ENCODE data around the gene PROCA1. TPM values are rescaled to one million over a fixed set of nuclear protein-coding genes. Genes with fewer than 3 reads are reported as not detected.

PROCA1 gene
- polyA plus RNA-seq, 3 donors = 0.31 to 8.9 (median 0.78) TPM

DNA sequence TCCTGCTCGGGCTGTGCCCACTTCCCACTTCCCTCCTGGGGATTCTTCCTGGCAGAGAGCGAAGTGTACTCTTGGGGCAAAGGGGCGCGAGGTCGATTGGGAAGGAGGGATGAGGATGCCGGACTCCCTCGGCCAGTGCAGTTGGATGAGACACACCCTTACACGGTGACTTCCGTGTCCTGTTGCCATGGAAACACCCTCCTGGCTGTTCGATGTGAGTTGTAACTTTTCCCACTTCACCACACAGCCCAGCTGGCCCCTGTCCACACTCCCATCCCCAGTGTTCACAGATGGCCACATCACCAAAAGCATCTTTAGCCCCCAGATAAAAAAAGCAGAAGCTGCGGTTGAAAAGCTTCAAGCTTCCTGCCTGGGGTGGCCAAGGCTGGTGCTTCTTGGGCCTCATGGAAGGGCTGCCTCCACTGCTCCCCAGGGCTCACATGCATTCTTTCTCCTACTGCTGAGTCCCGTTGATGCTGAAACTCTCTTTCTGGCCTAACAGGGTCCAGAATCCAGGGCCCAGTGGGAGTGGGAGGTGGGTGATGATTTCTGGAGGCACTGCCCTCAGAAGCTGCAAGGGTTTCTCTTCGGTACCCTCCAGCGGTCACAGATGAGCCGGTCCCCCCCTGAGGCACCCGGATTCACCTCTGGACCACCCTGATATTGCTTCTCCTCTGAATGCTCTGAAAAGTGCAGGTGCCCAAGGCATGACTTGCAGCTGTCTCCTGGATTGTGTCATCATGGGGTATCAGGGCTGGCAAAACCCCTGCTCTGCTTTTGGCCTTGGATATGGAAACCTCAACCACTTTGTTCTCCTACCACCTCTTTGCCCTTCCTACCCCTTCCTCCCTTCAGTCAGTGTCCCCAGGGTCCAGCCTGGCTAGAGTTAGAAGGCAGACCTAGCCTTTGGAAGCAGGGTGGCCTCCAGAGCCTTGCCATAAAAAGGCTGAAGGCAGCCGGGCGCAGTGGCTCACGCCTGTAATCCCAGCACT lies 30.0 kb upstream of the PROCA1 start:
- Histone ChIP-seq H3K4me2 (replicated peaks; ENCODE audit: extremely low read depth, low read length, poor library complexity, severe bottlenecking) (peak overlapping the region; percentile 38), H3K4me3 (replicated peaks in 1 of 3; ENCODE audit: low read depth in 2 of 3, low read length in 3 of 3) (peak overlapping the region in 1 of 3 experiments; percentile 30), H3K9me3 (replicated peaks in 1 of 2; ENCODE audit: control insufficient read depth in 1 of 2, insufficient read depth in 1 of 2, low read length in 2 of 2) (no peaks in the 10 kb centered on the region), H3K9ac (ENCODE audit: insufficient read depth, low read length, poor library complexity, severe bottlenecking) (no peak overlapping the region), H3K4me1 (ENCODE audit: control insufficient read depth in 1 of 2, insufficient read depth in 2 of 2, low read length in 2 of 2) (peaks cover 49 to 51% of the 10 kb centered on the region in 2 donors), H3K27me3 (ENCODE audit: control insufficient read depth in 2 of 2, insufficient read depth in 2 of 2, low read length in 2 of 2) (peaks cover 4 to 15% of the 10 kb centered on the region in 2 donors), H3K36me3 (replicated peaks in 1 of 2; ENCODE audit: control insufficient read depth in 1 of 2, insufficient read depth in 2 of 2, low read length in 2 of 2) (no peaks in the 10 kb centered on the region), H3K79me2 (ENCODE audit: insufficient read depth, low read length) (no peaks in the 10 kb centered on the region), H2AFZ (ENCODE audit: insufficient read depth, low read depth, low read length, poor library complexity, severe bottlenecking) (no peak overlapping the region), H3K27ac (ENCODE audit: low read depth in 1 of 2, low read length in 2 of 2) (peak overlapping the region in 1 of 2 donors; percentile 21), H4K20me1 (ENCODE audit: insufficient read depth, low read length) (peaks cover 13% of the 10 kb centered on the region)
- peaks cover 0 to 8% (median 0%) of the 10 kb centered on the region in 7 donors for H3K9me3 Mint-ChIP-seq
- 0% methylated on average over 6 of the region's 19 CpGs for WGBS (ENCODE audit: insufficient coverage)
- peak overlapping the region in 5 of 7 donors; percentile 21 to 77 (median 48) for H3K27ac Mint-ChIP-seq
- peak; percentile 61 to 87 (median 69) for DNase-seq
- H3K36me3 Mint-ChIP-seq = peaks cover 10 to 14% of the 10 kb centered on the region in 2 donors
- intact Hi-C loops (cut with micrococcal nuclease) = loop anchor here (1.0 to 10.0 kb wide), 3 partner anchors 11 to 213 kb away; partner anchors contain the start of genes PHF12 (in 1 of the 2) and TLCD1 (in 1 of the 2)
- TF ChIP-seq, protein P1, sequence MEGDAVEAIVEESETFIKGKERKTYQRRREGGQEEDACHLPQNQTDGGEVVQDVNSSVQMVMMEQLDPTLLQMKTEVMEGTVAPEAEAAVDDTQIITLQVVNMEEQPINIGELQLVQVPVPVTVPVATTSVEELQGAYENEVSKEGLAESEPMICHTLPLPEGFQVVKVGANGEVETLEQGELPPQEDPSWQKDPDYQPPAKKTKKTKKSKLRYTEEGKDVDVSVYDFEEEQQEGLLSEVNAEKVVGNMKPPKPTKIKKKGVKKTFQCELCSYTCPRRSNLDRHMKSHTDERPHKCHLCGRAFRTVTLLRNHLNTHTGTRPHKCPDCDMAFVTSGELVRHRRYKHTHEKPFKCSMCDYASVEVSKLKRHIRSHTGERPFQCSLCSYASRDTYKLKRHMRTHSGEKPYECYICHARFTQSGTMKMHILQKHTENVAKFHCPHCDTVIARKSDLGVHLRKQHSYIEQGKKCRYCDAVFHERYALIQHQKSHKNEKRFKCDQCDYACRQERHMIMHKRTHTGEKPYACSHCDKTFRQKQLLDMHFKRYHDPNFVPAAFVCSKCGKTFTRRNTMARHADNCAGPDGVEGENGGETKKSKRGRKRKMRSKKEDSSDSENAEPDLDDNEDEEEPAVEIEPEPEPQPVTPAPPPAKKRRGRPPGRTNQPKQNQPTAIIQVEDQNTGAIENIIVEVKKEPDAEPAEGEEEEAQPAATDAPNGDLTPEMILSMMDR (IDR thresholded peaks at IDR 0.05) = no peak
- H3K27me3 Mint-ChIP-seq (ENCODE audit: low read depth in 3 of 3) = peaks cover 12 to 32% (median 29%) of the 10 kb centered on the region in 3 donors
- peak overlapping the region in 1 of 2 donors; percentile 46 for H3K4me3 Mint-ChIP-seq
- H3K4me1 Mint-ChIP-seq = peaks cover 34% of the 10 kb centered on the region

All from CD14-positive monocyte (primary cell).